ENCODE measurements around the gene XCR1.

DNA sequence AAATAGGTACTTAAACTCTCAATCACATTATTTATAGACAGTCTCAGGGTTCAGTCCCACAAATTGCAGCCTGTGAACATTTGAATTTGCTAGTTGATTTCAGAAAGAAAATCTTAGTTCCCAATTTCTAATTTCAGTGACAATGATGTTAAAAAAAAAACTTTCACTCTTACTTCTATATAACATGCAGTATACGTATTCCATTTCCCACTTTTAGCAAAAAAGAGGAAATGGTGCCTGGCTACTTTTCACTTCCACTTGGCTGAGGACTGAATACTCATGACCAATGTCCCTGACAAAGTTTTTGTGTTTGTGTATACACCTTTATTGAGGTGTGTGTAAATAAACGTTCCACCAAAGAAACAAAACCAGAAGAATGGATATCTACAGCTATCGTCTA lies 32.1 kb upstream of the XCR1 start:
- TF ChIP-seq POLR2AphosphoS5 (IDR thresholded peaks at IDR 0.05) = no peak
- no peak for TF ChIP-seq CTCF (IDR thresholded peaks at IDR 0.05 in 8 of 11, conservative IDR thresholded peaks at IDR 0.05 in 3 of 11)
